Endothelial cell of umbilical vein (primary cell): ENCODE measurements around the gene MCM6. TPM values are rescaled to one million over a fixed set of nuclear protein-coding genes. Genes with fewer than 3 reads are reported as not detected.

Experiments used
- BruUV-seq: library from RNA; stranded (reverse); fragments of 400-500 nt; replicated peaks from 2 replicates; lab custom pipeline; 2021; lab: Mats Ljungman, UMichigan
- CTCF ChIA-PET: fragments of 300-600, 350-600 bp; sonication (Branson Sonifier 250); formaldehyde crosslinking; loops from one replicate; lab custom pipeline; 2021; ENCODE audit warnings: antibody characterized with exemption, inconsistent platforms; lab: Charles Lee
- POLR2A ChIA-PET: fragments of 300-600, 350-600 bp; sonication (Branson Sonifier 250); formaldehyde crosslinking; loops from one replicate; lab custom pipeline; 2021; ENCODE audit warnings: antibody characterized with exemption, inconsistent platforms; lab: Charles Lee
- DNase-seq: peaks from one replicate; pipeline ENCODE4 v3.0.0-alpha.2; 2011; ENCODE audit warnings: low read depth, low spot score
- FAIRE-seq: peaks from 2 replicates; lab custom pipeline; 2011; peaks lifted over from hg19 to GRCh38; lab: Jason Lieb, UNC
- H2AFZ ChIP-seq: 2 replicates; pipeline ENCODE4 v1.6.0; 2012; ENCODE audit warnings: low read depth, low read length, control low read depth, inconsistent platforms
- H3K27ac ChIP-seq: 2 replicates; pipeline ENCODE4 v1.5.1; 2011; ENCODE audit warnings: low read depth, mild to moderate bottlenecking, control low read depth, low read length, moderate library complexity; ENCODE audit not compliant: insufficient read depth
- H3K27me3 ChIP-seq, 2 experiments: 2 replicates each; pipeline versions ENCODE4 v1.6.0 to v1.6.1; 2011; ENCODE audit warnings: low read length in 2 of 2, mixed read lengths in 1 of 2; ENCODE audit not compliant: control insufficient read depth in 2 of 2, insufficient read depth in 2 of 2
- H3K36me3 ChIP-seq, 2 experiments: 2 replicates in 1 of 2; 3 replicates in 1 of 2; pipeline ENCODE4 v1.5.1; 2011; ENCODE audit warnings: low read length in 2 of 2, mild to moderate bottlenecking in 1 of 2, moderate library complexity in 1 of 2; ENCODE audit not compliant: control insufficient read depth in 2 of 2, insufficient read depth in 2 of 2; ENCODE audit errors: extremely low read depth in 1 of 2
- H3K4me1 ChIP-seq: 3 replicates; pipeline ENCODE4 v1.5.1; 2011; ENCODE audit warnings: mild to moderate bottlenecking, low read length; ENCODE audit not compliant: control insufficient read depth, insufficient read depth; ENCODE audit errors: extremely low read depth
- H3K4me2 ChIP-seq: 2 replicates; pipeline ENCODE4 v1.6.1; 2011; ENCODE audit warnings: low read length, control low read depth, mixed read lengths; ENCODE audit not compliant: insufficient read depth
- H3K4me3 ChIP-seq, 3 experiments: fragments of 200-600 bp in 1 of 3; sonication (generic), shearing (Covaris generic) in 1 of 3; replicated peaks in 1 of 3; 2 replicates each; pipeline ENCODE4 v1.5.1; 2011 to 2016; ENCODE audit warnings: control low read depth in 3 of 3, low read length in 3 of 3, mild to moderate bottlenecking in 2 of 3, inconsistent platforms in 1 of 3, low read depth in 1 of 3, moderate library complexity in 1 of 3; ENCODE audit not compliant: insufficient read depth in 1 of 3
- H3K79me2 ChIP-seq: 2 replicates; pipeline ENCODE4 v1.6.0; 2012; ENCODE audit warnings: low read length, inconsistent platforms; ENCODE audit not compliant: control insufficient read depth, insufficient read depth
- H3K9ac ChIP-seq: replicated peaks from 2 replicates; pipeline ENCODE3; 2011; ENCODE audit warnings: low read length, control low read depth; ENCODE audit not compliant: insufficient read depth; ENCODE audit errors: extremely low read depth
- H3K9me1 ChIP-seq: replicated peaks from 3 replicates; pipeline ENCODE4 v1.6.0; 2011; ENCODE audit warnings: mild to moderate bottlenecking, low read length; ENCODE audit not compliant: control insufficient read depth, insufficient read depth; ENCODE audit errors: extremely low read depth
- H3K9me3 ChIP-seq: replicated peaks from 2 replicates; pipeline ENCODE4 v1.5.1; 2012; ENCODE audit warnings: low read length, inconsistent platforms; ENCODE audit not compliant: control insufficient read depth, insufficient read depth
- H4K20me1 ChIP-seq: replicated peaks from 2 replicates; pipeline ENCODE3; 2011; ENCODE audit warnings: mild to moderate bottlenecking, low read length; ENCODE audit not compliant: control insufficient read depth, insufficient read depth; ENCODE audit errors: extremely low read depth
- EZH2 ChIP-seq: IDR thresholded peaks from 2 replicates; pipeline ENCODE4 v1.6.1; 2012; ENCODE audit warnings: borderline replicate concordance, low read depth, mild to moderate bottlenecking, moderate library complexity, low read length, inconsistent platforms; ENCODE audit not compliant: severe bottlenecking
- FOS ChIP-seq: IDR thresholded peaks from 2 replicates; pipeline ENCODE4 v1.6.1; 2011; ENCODE audit warnings: mild to moderate bottlenecking, low read length, moderate library complexity, borderline replicate concordance; ENCODE audit not compliant: insufficient read depth
- GATA2 ChIP-seq: IDR thresholded peaks from 2 replicates; pipeline ENCODE4 v1.7.0; 2011; ENCODE audit warnings: low read depth, mild to moderate bottlenecking, moderate library complexity, mixed read lengths, low read length; ENCODE audit not compliant: insufficient read length, insufficient read depth
- JUN ChIP-seq: IDR thresholded peaks from 2 replicates; pipeline ENCODE4 v1.6.1; 2011; ENCODE audit warnings: borderline replicate concordance, low read depth; ENCODE audit not compliant: insufficient read length, insufficient read depth
- MYC ChIP-seq: IDR thresholded peaks from one replicate; pipeline ENCODE4 v1.6.1; 2011; ENCODE audit warnings: mild to moderate bottlenecking, low read depth, low read length
- POLR2A ChIP-seq: IDR thresholded peaks from 2 replicates; pipeline ENCODE4 v1.6.1; 2012; ENCODE audit warnings: low read depth, mild to moderate bottlenecking, control low read depth, low read length
- POLR2AphosphoS5 ChIP-seq: IDR thresholded peaks from 2 replicates; pipeline ENCODE4 v1.6.1; 2012; ENCODE audit warnings: low read depth, mild to moderate bottlenecking, control low read depth, low read length, moderate library complexity; ENCODE audit not compliant: insufficient read depth
- dilution Hi-C: fragments of 300-500 bp; cut with MboI; formaldehyde crosslinking; loops from one replicate; pipeline ENCODE4 v1.15.0; 2019; ENCODE audit warnings: low sequenced_read_pairs; ENCODE audit not compliant: extremely low pct_ligation_motif_present
- intact Hi-C: fragments of 100-400 bp; cut with micrococcal nuclease; formaldehyde crosslinking; loops from one replicate; pipeline ENCODE4 v1.10.0; 2022
- polyA plus RNA-seq, 4 experiments: library from polyadenylated mRNA; depleted of rRNA in 3 of 4; stranded (reverse) in 3 of 4; unstranded in 1 of 4; fragments of >200 nt; gene quantifications; 2 replicates each; pipeline versions ENCODE4 v1.2.1 to v1.2.3, GENCODE V29; 2011 to 2012; ENCODE audit warnings: missing spikeins in 1 of 4
- total RNA-seq: library from RNA; stranded (reverse); gene quantifications from 2 replicates; pipeline ENCODE4 v1.2.3, GENCODE V29; 2021
- TF ChIP-seq, protein P1 (sequence below): IDR thresholded peaks from 2 replicates; pipeline ENCODE4 v1.6.1; 2011; ENCODE audit not compliant: insufficient read depth, insufficient read length
- TF ChIP-seq, protein P2 (sequence below), 2 donors: IDR thresholded peaks; 1 replicate in 1 of 2; 2 replicates in 1 of 2; pipeline ENCODE4 v1.5.1; 2011; ENCODE audit warnings: low read length in 2 of 2, mild to moderate bottlenecking in 2 of 2, moderate library complexity in 2 of 2, control low read depth in 1 of 2, inconsistent platforms in 1 of 2, low read depth in 1 of 2; ENCODE audit not compliant: insufficient read depth in 1 of 2; ENCODE audit errors: extremely low read depth in 1 of 2

The MCM6 gene
- total and polyA plus RNA-seq, 2 donors (not counting 3 experiments of a cell fraction or from before 2014, with no cell fraction given): 20.6 to 52.6 TPM

DNA sequence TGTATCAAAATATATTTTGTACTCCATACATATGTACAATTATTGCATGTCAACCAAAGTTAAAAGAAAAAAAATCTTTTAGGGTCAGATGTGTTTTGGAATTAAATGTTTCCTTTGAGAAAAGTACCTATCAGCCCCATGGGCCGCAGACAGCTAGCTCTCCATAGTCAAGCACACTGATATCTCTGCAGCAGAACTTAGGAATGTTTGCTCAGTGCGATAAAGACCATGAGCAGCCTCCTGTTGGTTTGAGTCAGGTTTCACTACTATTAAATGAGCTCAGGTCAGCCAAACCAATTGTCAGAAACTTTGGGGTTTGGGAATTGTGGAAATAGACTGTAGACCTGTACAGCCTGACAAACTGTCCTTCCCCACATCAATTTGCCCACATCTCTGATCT is 73.0 kb downstream of the MCM6 start:
- BruUV-seq: no TSS peak
- CTCF ChIA-PET: interaction anchor here (1.1 kb wide), 1 partner anchor 814 kb away, joined by 3 read pairs; no protein-coding TSS in a partner anchor
- dilution Hi-C loops: no loop called here

More for the DNA sequence above, 73.0 kb downstream of the MCM6 start:
- no peak overlapping the region for H3K4me2 ChIP-seq
- no peak for FAIRE-seq
- no peak overlapping the region for H3K4me3 ChIP-seq
- no peak overlapping the region for H2AFZ ChIP-seq
- intact Hi-C loops: no loop called here
- no peaks in the 10 kb centered on the region for H3K79me2 ChIP-seq
- no peak for DNase-seq
- no peaks in the 10 kb centered on the region for H3K36me3 ChIP-seq
- no peak overlapping the region for H3K27ac ChIP-seq
- TF ChIP-seq MYC (no peak), FOS (no peak), GATA2 (no peak), EZH2 (no peak), POLR2AphosphoS5 (no peak), POLR2A (no peak), JUN (no peak)
- TF ChIP-seq, protein P1, sequence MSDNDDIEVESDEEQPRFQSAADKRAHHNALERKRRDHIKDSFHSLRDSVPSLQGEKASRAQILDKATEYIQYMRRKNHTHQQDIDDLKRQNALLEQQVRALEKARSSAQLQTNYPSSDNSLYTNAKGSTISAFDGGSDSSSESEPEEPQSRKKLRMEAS: no peak
- TF ChIP-seq, protein P2, sequence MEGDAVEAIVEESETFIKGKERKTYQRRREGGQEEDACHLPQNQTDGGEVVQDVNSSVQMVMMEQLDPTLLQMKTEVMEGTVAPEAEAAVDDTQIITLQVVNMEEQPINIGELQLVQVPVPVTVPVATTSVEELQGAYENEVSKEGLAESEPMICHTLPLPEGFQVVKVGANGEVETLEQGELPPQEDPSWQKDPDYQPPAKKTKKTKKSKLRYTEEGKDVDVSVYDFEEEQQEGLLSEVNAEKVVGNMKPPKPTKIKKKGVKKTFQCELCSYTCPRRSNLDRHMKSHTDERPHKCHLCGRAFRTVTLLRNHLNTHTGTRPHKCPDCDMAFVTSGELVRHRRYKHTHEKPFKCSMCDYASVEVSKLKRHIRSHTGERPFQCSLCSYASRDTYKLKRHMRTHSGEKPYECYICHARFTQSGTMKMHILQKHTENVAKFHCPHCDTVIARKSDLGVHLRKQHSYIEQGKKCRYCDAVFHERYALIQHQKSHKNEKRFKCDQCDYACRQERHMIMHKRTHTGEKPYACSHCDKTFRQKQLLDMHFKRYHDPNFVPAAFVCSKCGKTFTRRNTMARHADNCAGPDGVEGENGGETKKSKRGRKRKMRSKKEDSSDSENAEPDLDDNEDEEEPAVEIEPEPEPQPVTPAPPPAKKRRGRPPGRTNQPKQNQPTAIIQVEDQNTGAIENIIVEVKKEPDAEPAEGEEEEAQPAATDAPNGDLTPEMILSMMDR (IDR thresholded peaks at IDR 0.05; ENCODE audit: extremely low read depth in 1 of 2, insufficient read depth in 1 of 2, low read depth in 1 of 2, low read length in 2 of 2): no peak
- H3K9ac ChIP-seq: no peak overlapping the region
- H3K27me3 ChIP-seq: peaks cover 0 to 2% of the 10 kb centered on the region in 2 experiments
- no peaks in the 10 kb centered on the region for H3K9me1 ChIP-seq
- H3K4me1 ChIP-seq: no peaks in the 10 kb centered on the region
- no peaks in the 10 kb centered on the region for H3K9me3 ChIP-seq
- POLR2A ChIA-PET: no interaction called here
- no peaks in the 10 kb centered on the region for H4K20me1 ChIP-seq
